ENCODE results near the gene MELK. TPM values are rescaled to one million over a fixed set of nuclear protein-coding genes. Genes with fewer than 3 reads are reported as not detected.

Gene MELK
- total RNA-seq, 1 experiment from 2014 or later: 87.8 TPM

DNA sequence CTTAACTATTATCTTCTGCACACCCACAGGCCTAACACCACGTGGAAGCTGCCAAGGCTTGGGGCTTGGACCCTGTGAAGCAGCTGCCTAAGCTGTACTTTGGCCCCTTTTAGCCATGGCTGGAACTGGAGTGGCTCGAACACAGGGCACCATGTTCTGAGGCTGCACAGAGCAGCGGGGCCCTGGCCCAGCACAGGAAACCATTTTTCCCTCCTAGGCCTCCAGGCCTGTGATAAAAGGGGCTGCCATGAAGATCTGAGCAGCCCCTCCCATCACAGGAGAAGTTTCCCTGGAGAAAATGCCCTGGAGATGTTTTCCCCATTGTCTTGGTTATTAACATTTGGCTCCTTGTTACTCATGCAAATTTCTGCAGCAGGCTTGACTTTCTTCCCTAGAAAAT is 126.3 kb downstream of the MELK start:
- CTCF ChIA-PET: no interaction called here

DNA sequence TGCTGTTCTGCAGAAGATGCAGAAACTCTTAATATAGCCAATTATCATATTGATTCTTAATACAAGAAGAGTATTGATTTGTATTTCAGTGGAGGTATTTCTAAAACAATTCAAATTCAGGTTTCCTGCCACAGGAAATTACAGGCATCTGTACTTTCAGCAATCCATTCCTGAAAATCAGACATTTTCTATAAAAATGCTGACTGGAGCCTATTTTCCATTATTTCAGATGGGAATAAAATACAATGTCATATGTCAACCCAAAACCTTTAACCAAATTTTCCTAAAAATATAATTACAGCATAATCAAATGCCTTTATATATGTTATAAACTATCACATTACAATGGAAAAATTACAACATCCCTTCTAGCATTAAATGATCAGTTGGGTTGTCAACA is 131.5 kb downstream of the MELK start:
- no peak overlapping the region for H3K27ac ChIP-seq (ENCODE audit: low read depth, low read length, poor library complexity, severe bottlenecking)
- H3K4me1 ChIP-seq (ENCODE audit: insufficient read depth, low read length, poor library complexity, severe bottlenecking): peaks cover 5% of the 10 kb centered on the region
- ChIA-PET POLR2A (ENCODE audit: low non-redundant PET) (no interaction called here), CTCF (no interaction called here)
- no peak overlapping the region for H3K4me3 ChIP-seq (ENCODE audit: low read depth, low read length, poor library complexity, severe bottlenecking)
- no peaks in the 10 kb centered on the region for H3K9me3 ChIP-seq (ENCODE audit: low read depth, low read length, poor library complexity, severe bottlenecking)
- peaks cover 5% of the 10 kb centered on the region for H3K27me3 ChIP-seq (replicated peaks; ENCODE audit: insufficient read depth, low read depth, low read length, poor library complexity)
- no peaks in the 10 kb centered on the region for H3K36me3 ChIP-seq (ENCODE audit: insufficient read depth, low read length, poor library complexity, severe bottlenecking)
- intact Hi-C loops (cut with micrococcal nuclease; ENCODE audit: unreplicated experiment): no loop called here
- DNase-seq (ENCODE audit: low spot score): no peak
- TF ChIP-seq, protein P1, sequence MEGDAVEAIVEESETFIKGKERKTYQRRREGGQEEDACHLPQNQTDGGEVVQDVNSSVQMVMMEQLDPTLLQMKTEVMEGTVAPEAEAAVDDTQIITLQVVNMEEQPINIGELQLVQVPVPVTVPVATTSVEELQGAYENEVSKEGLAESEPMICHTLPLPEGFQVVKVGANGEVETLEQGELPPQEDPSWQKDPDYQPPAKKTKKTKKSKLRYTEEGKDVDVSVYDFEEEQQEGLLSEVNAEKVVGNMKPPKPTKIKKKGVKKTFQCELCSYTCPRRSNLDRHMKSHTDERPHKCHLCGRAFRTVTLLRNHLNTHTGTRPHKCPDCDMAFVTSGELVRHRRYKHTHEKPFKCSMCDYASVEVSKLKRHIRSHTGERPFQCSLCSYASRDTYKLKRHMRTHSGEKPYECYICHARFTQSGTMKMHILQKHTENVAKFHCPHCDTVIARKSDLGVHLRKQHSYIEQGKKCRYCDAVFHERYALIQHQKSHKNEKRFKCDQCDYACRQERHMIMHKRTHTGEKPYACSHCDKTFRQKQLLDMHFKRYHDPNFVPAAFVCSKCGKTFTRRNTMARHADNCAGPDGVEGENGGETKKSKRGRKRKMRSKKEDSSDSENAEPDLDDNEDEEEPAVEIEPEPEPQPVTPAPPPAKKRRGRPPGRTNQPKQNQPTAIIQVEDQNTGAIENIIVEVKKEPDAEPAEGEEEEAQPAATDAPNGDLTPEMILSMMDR (conservative IDR thresholded peaks at IDR 0.05; ENCODE audit: low read depth, low read length): no peak
- TF ChIP-seq EZH2 (IDR thresholded peaks at IDR 0.05; ENCODE audit: borderline replicate concordance, low read depth, low read length, poor library complexity, severe bottlenecking): no peak
- no TSS peak for BruUV-seq (replicated peaks)

More for the DNA sequence above, 126.3 kb downstream of the MELK start:
- TF ChIP-seq EZH2 (IDR thresholded peaks at IDR 0.05; ENCODE audit: borderline replicate concordance, low read depth, low read length, poor library complexity, severe bottlenecking): no peak
- TF ChIP-seq, protein P1 (conservative IDR thresholded peaks at IDR 0.05; ENCODE audit: low read depth, low read length): no peak
- POLR2A ChIA-PET (ENCODE audit: low non-redundant PET): no interaction called here
- DNase-seq (ENCODE audit: low spot score): no peak
- peaks cover 5% of the 10 kb centered on the region for H3K27me3 ChIP-seq (replicated peaks; ENCODE audit: insufficient read depth, low read depth, low read length, poor library complexity)
- H3K9me3 ChIP-seq (ENCODE audit: low read depth, low read length, poor library complexity, severe bottlenecking): no peaks in the 10 kb centered on the region
- H3K4me3 ChIP-seq (ENCODE audit: low read depth, low read length, poor library complexity, severe bottlenecking): no peak overlapping the region
- H3K27ac ChIP-seq (ENCODE audit: low read depth, low read length, poor library complexity, severe bottlenecking): no peak overlapping the region
- no TSS peak for BruUV-seq (replicated peaks)
- intact Hi-C loops (cut with micrococcal nuclease; ENCODE audit: unreplicated experiment): no loop called here
- H3K4me1 ChIP-seq (ENCODE audit: insufficient read depth, low read length, poor library complexity, severe bottlenecking): peaks cover 5% of the 10 kb centered on the region
- H3K36me3 ChIP-seq (ENCODE audit: insufficient read depth, low read length, poor library complexity, severe bottlenecking): no peaks in the 10 kb centered on the region

DNA sequence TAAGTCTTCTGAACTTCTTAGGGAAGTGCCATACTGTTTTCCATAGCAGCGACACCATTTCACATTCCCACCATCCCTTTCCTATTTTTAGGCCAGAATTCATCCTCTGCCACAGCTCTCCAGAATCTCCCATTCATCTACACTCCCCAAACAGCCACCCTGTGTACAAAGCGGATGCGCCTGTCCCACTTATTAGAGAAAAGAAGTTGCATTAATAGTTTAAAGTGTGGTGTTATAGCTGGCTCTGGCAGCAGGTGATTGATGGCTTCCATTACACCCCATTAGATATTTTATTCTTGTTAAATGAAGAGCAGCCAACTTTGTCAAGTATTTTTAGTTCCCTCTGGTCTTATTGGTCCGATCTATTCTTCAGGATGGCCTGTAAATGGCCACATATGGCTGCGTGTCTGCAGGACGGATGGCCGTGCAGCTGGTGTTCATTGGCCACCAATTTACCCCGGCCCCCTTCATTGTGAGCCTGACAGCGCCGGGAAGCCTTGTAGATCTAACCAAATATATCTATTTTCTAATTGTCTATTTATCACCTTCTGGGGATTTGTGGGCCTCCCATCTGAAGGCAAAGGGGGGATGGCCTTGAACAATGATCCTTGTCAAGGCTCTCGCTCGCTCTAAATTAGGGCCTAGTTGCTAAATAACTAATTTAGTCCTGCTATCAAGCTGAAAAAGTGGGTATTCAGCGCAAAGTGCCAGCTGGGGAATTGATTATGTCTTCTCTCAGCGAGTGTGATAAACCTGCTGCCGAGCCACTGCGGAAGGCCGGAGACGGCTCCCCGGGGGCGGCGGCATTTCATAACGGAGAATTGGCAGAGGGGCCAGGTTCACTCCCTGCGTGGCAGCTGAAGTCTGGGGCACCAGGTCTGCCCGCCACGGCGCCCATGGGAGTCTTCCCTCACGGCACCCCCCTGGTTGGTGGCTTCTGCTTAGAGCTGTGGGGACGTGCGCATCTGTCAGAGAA is 141.1 kb downstream of the MELK start:
- H3K36me3 ChIP-seq (ENCODE audit: insufficient read depth, low read length, poor library complexity, severe bottlenecking): no peaks in the 10 kb centered on the region
- POLR2A ChIA-PET (ENCODE audit: low non-redundant PET): no interaction called here
- no peaks in the 10 kb centered on the region for H3K27me3 ChIP-seq (replicated peaks; ENCODE audit: insufficient read depth, low read depth, low read length, poor library complexity)
- DNase-seq (ENCODE audit: low spot score): no peak
- H3K27ac ChIP-seq (ENCODE audit: low read depth, low read length, poor library complexity, severe bottlenecking): no peak overlapping the region
- intact Hi-C loops (cut with micrococcal nuclease; ENCODE audit: unreplicated experiment): no loop called here
- no TSS peak for BruUV-seq (replicated peaks)
- H3K4me1 ChIP-seq (ENCODE audit: insufficient read depth, low read length, poor library complexity, severe bottlenecking): no peaks in the 10 kb centered on the region
- CTCF ChIA-PET: no interaction called here
- H3K9me3 ChIP-seq (ENCODE audit: low read depth, low read length, poor library complexity, severe bottlenecking): no peaks in the 10 kb centered on the region
- H3K4me3 ChIP-seq (ENCODE audit: low read depth, low read length, poor library complexity, severe bottlenecking): no peak overlapping the region
- no peak for TF ChIP-seq EZH2 (IDR thresholded peaks at IDR 0.05; ENCODE audit: borderline replicate concordance, low read depth, low read length, poor library complexity, severe bottlenecking)
- TF ChIP-seq, protein P1 (conservative IDR thresholded peaks at IDR 0.05; ENCODE audit: low read depth, low read length): no peak
